ENCODE results near the gene WIPI1. TPM values are rescaled to one million over a fixed set of nuclear protein-coding genes. Genes with fewer than 3 reads are reported as not detected.
"Not testable (repeated sequence)": the region's sequence is repeated elsewhere in the genome, so short reads cannot be mapped to it uniquely, and the experiment has no call there.

The WIPI1 gene, protein sequence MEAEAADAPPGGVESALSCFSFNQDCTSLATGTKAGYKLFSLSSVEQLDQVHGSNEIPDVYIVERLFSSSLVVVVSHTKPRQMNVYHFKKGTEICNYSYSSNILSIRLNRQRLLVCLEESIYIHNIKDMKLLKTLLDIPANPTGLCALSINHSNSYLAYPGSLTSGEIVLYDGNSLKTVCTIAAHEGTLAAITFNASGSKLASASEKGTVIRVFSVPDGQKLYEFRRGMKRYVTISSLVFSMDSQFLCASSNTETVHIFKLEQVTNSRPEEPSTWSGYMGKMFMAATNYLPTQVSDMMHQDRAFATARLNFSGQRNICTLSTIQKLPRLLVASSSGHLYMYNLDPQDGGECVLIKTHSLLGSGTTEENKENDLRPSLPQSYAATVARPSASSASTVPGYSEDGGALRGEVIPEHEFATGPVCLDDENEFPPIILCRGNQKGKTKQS
- 31.8 and 32.8 TPM in 2 replicates for total RNA-seq (2014; rRNA removed; shearing (Covaris generic))

DNA sequence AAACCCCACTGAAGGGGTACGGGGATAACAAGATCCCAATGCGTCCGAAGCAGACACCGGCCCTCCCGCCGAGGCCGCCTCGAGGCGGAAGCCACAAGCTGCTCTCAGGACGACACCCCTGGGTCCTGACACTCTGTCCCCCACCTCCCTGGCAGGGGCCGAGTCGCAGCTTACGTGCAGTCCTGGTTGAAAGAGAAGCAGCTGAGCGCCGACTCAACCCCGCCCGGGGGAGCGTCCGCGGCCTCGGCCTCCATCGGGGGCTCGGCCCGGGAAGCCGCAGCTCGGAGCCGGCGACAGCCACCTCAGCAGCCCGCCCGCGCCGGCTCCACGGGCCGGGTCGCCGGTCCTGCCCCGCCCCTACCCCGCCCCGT, at the start of gene WIPI1:
Gene WIPI1 (minus strand): TSS at position 329 of the 371 bp plus-strand sequence. CDS start 75 bp downstream, at position 254.
- peak; percentile 30 for DNase-seq (ENCODE audit: low spot score)

GRCh38 chr17:68505951-68506350, 48.7 kb upstream of the WIPI1 start:
- DNase-seq (ENCODE audit: low spot score), result no peak

- DNase-seq (ENCODE audit: low spot score), result no peak
These were observed 43.8 kb upstream of the WIPI1 start for GRCh38 chr17:68501074-68501473.

DNA sequence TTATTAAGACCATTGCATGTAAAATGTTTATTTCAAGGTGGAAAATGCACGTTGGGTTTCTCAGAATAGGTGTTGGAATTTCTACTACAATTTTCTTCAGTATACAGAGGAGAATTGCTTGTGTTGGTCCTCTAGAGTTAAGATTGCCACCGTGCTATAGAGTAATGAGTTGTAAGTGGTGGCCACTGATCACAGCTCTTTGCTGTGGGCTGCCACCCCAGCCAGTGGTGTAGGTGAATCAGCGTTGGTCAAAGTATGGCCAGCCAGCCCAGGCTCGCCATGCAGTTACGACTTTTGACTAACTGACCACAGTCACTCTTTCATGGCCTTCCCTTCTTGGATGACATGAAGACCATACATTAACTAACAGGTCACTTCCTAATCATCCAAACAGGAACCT, 42.3 kb upstream of the WIPI1 start:
- no peak for DNase-seq (ENCODE audit: low spot score)

GRCh38 chr17:68498479-68499326, 41.4 kb upstream of the WIPI1 start:
- no peak for DNase-seq (ENCODE audit: low spot score)

DNA sequence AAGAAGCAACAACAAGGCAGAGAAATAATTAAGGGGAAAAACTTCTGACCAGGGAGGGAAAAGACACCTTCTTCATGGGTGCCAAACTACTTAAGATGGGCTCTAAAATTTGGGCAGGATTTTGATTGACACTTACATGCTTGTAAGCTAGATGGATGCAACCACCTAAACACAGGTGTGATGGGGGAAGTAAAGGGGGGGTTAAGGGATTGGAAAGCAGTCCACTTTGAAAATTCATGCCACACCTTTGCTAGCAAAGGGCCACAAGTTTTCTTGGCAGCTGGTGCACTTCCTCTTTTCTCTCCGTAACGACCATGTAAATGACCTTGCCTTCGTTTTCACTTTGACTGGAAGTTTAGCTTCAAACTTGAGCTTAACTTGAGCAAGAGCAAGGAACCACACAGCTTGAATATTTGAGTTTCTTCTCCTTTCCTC, 40.6 kb upstream of the WIPI1 start:
- DNase-seq (ENCODE audit: low spot score), result no peak

- no peak for DNase-seq (ENCODE audit: low spot score)
These were observed 37.8 kb upstream of the WIPI1 start for GRCh38 chr17:68495081-68495480.

GRCh38 chr17:68492394-68493054, 35.2 kb upstream of the WIPI1 start:
- not testable (repeated sequence) for DNase-seq (ENCODE audit: low spot score)

- DNase-seq (ENCODE audit: low spot score), result no peak
These were observed 34.3 kb upstream of the WIPI1 start for GRCh38 chr17:68491381-68492231.

DNA sequence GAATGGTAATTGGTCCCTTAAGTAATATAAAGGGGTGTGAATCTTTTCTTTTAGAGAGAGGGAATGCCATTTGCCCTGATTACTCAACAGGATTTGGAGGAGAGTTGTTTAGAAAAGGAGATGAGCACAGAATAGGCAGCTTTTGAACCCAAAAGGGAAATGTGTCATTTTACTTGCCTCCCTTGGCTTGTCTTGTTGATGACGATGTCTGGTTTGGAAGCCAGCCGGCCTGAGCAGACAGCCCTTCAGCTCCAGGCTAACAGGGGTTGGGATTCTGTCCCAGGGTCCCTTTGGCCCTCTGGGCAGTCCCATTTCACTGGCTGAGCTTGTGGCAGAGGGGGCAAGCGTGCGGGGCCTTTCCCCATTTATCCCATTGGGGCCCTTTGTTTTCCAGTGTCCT, 32.6 kb upstream of the WIPI1 start:
- no peak for DNase-seq (ENCODE audit: low spot score)

GRCh38 chr17:68484458-68484857, 27.2 kb upstream of the WIPI1 start:
- DNase-seq (ENCODE audit: low spot score), result no peak

- DNase-seq (ENCODE audit: low spot score), result no peak
These were observed 25.3 kb upstream of the WIPI1 start for GRCh38 chr17:68482576-68483041.

- DNase-seq (ENCODE audit: low spot score), result no peak
These were observed 23.6 kb upstream of the WIPI1 start for GRCh38 chr17:68480885-68481284.

DNA sequence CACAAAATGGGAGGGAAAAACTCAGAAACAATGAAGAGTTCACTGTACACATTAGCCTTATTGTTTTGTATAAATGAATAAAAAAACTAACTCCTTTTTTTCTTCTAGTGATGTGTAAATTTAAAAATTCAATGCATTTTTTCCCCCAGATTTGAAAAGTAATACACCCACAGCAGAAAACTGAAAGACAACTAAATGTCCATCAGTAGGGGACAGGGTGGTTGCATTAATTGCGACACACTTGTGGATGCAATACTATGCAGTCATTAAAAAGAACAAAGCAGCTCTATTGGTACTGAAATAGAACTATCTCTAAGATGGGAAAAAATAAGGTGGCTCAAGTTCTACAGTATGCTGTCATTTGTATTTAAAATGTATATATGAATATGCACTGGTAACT, 13.7 kb upstream of the WIPI1 start:
- DNase-seq (ENCODE audit: low spot score), result no peak

GRCh38 chr17:68468788-68469187, 11.5 kb upstream of the WIPI1 start:
- no peak for DNase-seq (ENCODE audit: low spot score)

GRCh38 chr17:68468334-68468733, 11.0 kb upstream of the WIPI1 start:
- DNase-seq (ENCODE audit: low spot score), result no peak

DNA sequence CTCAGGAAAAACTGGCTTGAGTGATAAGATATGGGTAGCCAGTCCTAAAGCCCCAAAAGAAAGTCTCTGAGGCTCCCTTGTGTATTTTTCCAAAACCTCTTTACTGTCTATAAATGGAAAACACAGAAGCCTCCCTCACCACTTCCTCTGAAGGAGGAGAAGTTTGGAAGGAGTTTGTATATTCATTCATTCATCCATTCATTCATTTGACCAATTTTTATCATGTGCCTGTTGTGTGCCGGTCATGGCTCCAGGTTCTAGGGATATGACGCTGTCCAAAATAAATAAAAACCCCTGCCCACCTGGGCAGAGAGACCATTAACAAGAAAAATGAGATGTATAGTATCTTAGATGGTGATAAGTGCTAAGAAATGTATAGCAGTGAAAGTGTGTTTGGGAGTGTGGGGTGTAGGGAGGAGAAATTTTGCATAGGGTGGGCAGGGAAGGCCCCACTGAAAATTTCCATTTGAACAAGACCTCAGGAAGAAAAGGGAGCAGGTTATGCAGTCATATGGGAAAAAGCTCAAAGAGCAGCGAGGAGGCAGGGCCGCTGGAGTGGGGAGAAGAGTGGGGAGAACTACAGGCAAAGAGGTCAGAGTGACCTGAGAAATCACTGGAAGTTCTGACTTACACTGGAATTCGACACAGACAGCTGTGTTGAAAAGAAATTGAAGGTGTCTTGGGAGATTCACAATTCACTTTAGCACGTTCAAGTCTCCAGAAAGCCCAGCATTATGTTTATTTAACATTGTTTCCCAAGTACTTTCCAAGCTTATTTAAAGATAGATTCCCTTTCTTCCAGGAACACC, 6.1 kb upstream of the WIPI1 start:
- DNase-seq (ENCODE audit: low spot score), result no peak

DNA sequence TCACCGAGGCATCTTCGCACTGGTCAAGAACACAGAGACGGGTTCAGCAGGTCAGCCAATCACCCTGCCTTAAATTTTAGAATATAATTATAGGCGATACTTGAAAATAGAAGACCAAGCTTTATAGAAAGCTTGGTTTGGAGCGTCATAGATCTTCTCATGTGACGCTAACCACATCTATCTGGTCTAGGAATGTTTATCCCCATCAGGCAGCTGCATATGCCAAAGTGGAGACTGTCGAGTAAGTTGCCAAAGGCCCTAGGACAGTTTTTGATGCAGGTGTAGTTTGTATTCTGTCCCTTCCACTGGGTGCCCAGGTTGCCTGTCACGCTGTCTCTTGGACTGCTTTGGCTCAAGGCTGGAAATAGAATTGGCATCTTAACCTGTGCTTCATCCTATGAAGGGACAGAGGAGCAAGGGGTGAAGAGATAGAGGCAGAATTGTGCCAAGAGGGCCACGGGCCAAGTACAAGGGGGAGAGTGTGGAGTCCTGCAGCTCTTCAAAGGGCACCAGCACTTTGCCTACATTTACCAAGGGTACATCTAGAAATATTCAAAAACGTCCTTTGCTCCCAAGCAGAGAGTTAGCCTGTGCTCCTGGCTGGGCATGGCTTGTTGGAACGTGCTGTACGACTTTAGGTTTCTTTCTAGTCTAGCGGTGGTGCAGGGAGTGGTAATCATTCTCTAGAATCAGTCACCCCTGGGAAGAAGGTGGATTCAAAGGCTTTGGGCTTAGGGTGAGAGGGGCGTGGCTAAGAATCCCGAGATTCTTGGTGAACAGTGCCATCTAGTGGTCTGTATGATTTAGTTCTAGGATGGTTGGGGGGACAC, 5.3 kb upstream of the WIPI1 start:
- peak; percentile 85 for DNase-seq (ENCODE audit: low spot score)

DNA sequence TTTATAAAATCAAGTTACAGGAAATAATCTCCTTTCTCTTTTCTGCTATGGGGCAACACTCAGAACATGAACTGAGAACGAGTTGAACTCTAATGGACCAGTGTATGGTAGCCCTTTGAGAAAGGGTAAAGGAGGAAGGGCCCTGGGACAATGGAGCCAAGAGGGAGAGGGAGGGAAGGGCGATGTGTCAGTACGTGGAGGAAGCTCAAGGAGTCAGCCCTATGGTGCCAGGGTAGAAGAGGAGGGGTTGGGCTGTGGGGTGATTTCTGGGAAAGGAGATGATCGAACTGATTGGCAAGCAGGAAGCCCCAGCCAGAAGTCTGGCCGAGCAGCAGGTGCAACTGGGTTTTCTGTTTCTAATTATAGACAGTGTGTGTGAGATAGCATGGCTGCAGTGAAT, 4.3 kb upstream of the WIPI1 start:
- no peak for DNase-seq (ENCODE audit: low spot score)
